Neuronal stem cell (in vitro differentiated cells): ENCODE results near the gene TGIF1.
"Not testable (repeated sequence)": the region's sequence is repeated elsewhere in the genome, so short reads cannot be mapped to it uniquely, and the experiment has no call there.

ENCODE experiments used
- DNase-seq: peaks from one replicate; pipeline ENCODE4 v3.0.0-alpha.2; 2013; ENCODE audit warnings: low spot score
- H2AFZ ChIP-seq: one replicate; pipeline ENCODE4 v1.6.1; 2013; ENCODE audit warnings: mild to moderate bottlenecking, low read length, inconsistent platforms
- H2AK5ac ChIP-seq: 2 replicates; pipeline ENCODE4 v1.6.1; 2013; ENCODE audit warnings: low read depth, mild to moderate bottlenecking, inconsistent platforms, low read length, moderate library complexity, mixed read lengths
- H2BK120ac ChIP-seq: 2 replicates; pipeline ENCODE4 v1.6.1; 2013; ENCODE audit warnings: low read depth, mild to moderate bottlenecking, inconsistent platforms, low read length, moderate library complexity, mixed read lengths
- H2BK12ac ChIP-seq: one replicate; pipeline ENCODE4 v1.6.1; 2013; ENCODE audit warnings: low read length, inconsistent platforms
- H2BK15ac ChIP-seq: 2 replicates; pipeline ENCODE4 v1.6.1; 2013; ENCODE audit warnings: mild to moderate bottlenecking, low read length, inconsistent platforms, mixed read lengths
- H2BK5ac ChIP-seq: one replicate; pipeline ENCODE4 v1.6.1; 2013; ENCODE audit warnings: inconsistent platforms, mild to moderate bottlenecking, low read length, moderate library complexity
- H3K14ac ChIP-seq: one replicate; pipeline ENCODE4 v1.6.1; 2013; ENCODE audit warnings: low read length, inconsistent platforms
- H3K18ac ChIP-seq: 2 replicates; pipeline ENCODE4 v1.6.1; 2013; ENCODE audit warnings: low read length, inconsistent platforms
- H3K23ac ChIP-seq: 2 replicates; pipeline ENCODE4 v1.6.1; 2013; ENCODE audit warnings: low read depth, mild to moderate bottlenecking, mixed read lengths, low read length, inconsistent platforms; ENCODE audit not compliant: poor library complexity
- H3K27ac ChIP-seq: replicated peaks from 3 replicates; pipeline ENCODE4 v1.5.1; 2013; ENCODE audit warnings: low read length, inconsistent platforms
- H3K27me3 ChIP-seq, 3 experiments: 2 replicates each; pipeline ENCODE4 v1.6.1; 2013; ENCODE audit warnings: low read length in 3 of 3, mild to moderate bottlenecking in 2 of 3, inconsistent platforms in 1 of 3, low read depth in 1 of 3, mixed read lengths in 1 of 3, moderate library complexity in 1 of 3; ENCODE audit not compliant: control insufficient read depth in 3 of 3, insufficient read depth in 3 of 3
- H3K36me3 ChIP-seq, 2 donors: replicated peaks in 1 of 2; 2 replicates each; pipeline ENCODE4 v1.6.1; 2013; ENCODE audit warnings: low read length in 2 of 2; ENCODE audit not compliant: control insufficient read depth in 2 of 2, insufficient read depth in 2 of 2
- H3K4ac ChIP-seq: 2 replicates; pipeline ENCODE4 v1.6.1; 2013; ENCODE audit warnings: inconsistent platforms, mild to moderate bottlenecking, low read length, moderate library complexity
- H3K4me1 ChIP-seq, 2 donors: 1 replicate in 1 of 2; 2 replicates in 1 of 2; pipeline ENCODE4 v1.6.1; 2013; ENCODE audit warnings: low read length in 2 of 2, low read depth in 1 of 2; ENCODE audit not compliant: control insufficient read depth in 2 of 2, insufficient read depth in 1 of 2
- H3K4me2 ChIP-seq: one replicate; pipeline ENCODE4 v1.6.1; 2013; ENCODE audit warnings: mild to moderate bottlenecking, low read length, inconsistent platforms; ENCODE audit not compliant: insufficient read depth, poor library complexity, severe bottlenecking
- H3K4me3 ChIP-seq, 2 donors: 2 replicates each; pipeline ENCODE4 v1.5.1; 2013; ENCODE audit warnings: low read length in 2 of 2, mild to moderate bottlenecking in 2 of 2, inconsistent platforms in 1 of 2, moderate library complexity in 1 of 2
- H3K79me1 ChIP-seq: one replicate; pipeline ENCODE4 v1.6.1; 2013; ENCODE audit warnings: low read depth, mild to moderate bottlenecking, inconsistent platforms, low read length, moderate library complexity
- H3K9ac ChIP-seq: one replicate; pipeline ENCODE4 v1.6.1; 2013; ENCODE audit warnings: mild to moderate bottlenecking, low read depth, low read length, inconsistent platforms; ENCODE audit not compliant: poor library complexity
- H3K9me3 ChIP-seq, 2 donors: replicated peaks in 1 of 2; 2 replicates each; pipeline versions ENCODE3 to v1.6.1; 2013; ENCODE audit warnings: low read length in 2 of 2, mild to moderate bottlenecking in 2 of 2, inconsistent platforms in 1 of 2, low read depth in 1 of 2, mixed read lengths in 1 of 2, moderate library complexity in 1 of 2; ENCODE audit not compliant: control insufficient read depth in 2 of 2, insufficient read depth in 1 of 2
- H4K8ac ChIP-seq: one replicate; pipeline ENCODE4 v1.6.1; 2013; ENCODE audit warnings: low read depth, mild to moderate bottlenecking, inconsistent platforms, low read length, moderate library complexity
- H4K91ac ChIP-seq: one replicate; pipeline ENCODE4 v1.6.1; 2013; ENCODE audit warnings: low read length, low read depth, mild to moderate bottlenecking, inconsistent platforms; ENCODE audit not compliant: poor library complexity
- WGBS, 2 donors: extraction: QIAGEN DNeasy Blood & Tissue Kit; methylation state at CpG; one replicate each; pipeline ENCODE4 v1.1.7; 2013; ENCODE audit warnings: missing lambda C conversion rate in 2 of 2, mixed read lengths in 1 of 2; ENCODE audit not compliant: insufficient read length in 2 of 2, insufficient replicate concordance in 1 of 2; ENCODE audit errors: extremely low coverage in 2 of 2; 5-methylcytosine and 5-hydroxymethylcytosine counted together

Gene TGIF1

DNA sequence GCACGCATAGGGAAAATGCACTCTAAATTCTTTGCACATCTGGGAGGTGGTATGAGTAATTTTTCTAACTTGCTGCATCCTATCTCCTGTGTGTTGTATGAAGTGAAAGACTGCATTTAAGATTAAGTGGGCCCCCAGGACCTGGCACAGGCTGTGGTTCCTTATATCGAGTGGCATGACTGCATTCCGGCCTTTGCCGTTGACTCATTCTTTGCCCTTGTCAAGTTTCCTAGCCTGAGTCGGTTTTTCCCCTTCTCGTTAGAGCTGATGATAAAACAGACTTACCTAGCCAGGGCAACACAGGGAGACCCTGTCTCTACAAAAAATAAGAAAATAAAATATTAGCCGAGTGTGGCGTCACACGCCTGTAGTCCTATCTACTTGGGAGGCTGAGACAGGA lies 37.4 kb upstream of the TGIF1 start:
- not testable (repeated sequence) for H3K4me2 ChIP-seq, H3K14ac ChIP-seq, H3K4me3 ChIP-seq, H3K23ac ChIP-seq, DNase-seq, H2AFZ ChIP-seq, H2BK5ac ChIP-seq, H3K27me3 ChIP-seq, H3K4ac ChIP-seq, H3K9ac ChIP-seq, H3K18ac ChIP-seq, H4K91ac ChIP-seq, H2AK5ac ChIP-seq, H3K4me1 ChIP-seq, H3K27ac ChIP-seq, H3K9me3 ChIP-seq, H3K79me1 ChIP-seq, H2BK120ac ChIP-seq, H2BK12ac ChIP-seq, H3K36me3 ChIP-seq, H4K8ac ChIP-seq, H2BK15ac ChIP-seq
- no CpG with 5 or more reads among the region's 9 CpGs for WGBS, 2 donors

DNA sequence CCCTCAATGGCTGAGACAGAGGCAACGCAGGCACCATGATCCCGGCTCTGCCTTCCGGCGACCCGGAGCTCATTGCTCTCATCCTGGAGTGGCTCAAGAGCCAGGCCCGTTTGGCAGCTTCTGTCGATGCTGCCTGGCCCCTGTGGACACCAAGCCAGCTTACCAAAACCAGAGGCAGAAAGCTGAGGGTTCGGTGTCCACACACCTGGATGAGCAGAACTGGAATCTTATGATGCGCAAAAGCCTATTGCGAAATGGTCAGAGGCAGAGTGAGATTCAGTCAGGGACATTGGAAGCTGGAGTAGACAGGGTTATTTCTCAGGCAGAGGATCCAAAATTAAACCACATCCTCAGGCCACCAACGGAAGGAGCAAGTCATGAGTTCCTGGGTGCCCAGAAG lies 34.9 kb upstream of the TGIF1 start:
- Histone ChIP-seq H2BK12ac (no peak overlapping the region), H2BK5ac (peak overlapping the region; percentile 43), H3K9ac (peak overlapping the region; percentile 32), H2AFZ (no peak overlapping the region), H2BK120ac (no peak overlapping the region), H3K18ac (no peak overlapping the region), H3K4me2 (no peak overlapping the region), H3K4me1 (peaks cover 0 to under 1% of the 10 kb centered on the region in 2 donors), H2BK15ac (no peak overlapping the region), H3K14ac (no peak overlapping the region), H3K4ac (no peak overlapping the region), H3K4me3 (no peak overlapping the region), H4K8ac (no peak overlapping the region), H4K91ac (no peak overlapping the region), H2AK5ac (no peak overlapping the region), H3K36me3 (no peaks in the 10 kb centered on the region), H3K9me3 (no peaks in the 10 kb centered on the region), H3K27ac (no peak overlapping the region), H3K23ac (no peak overlapping the region), H3K79me1 (no peaks in the 10 kb centered on the region), H3K27me3 (no peaks in the 10 kb centered on the region)
- no CpG with 5 or more reads among the region's 11 CpGs for WGBS, 2 donors
- no peak for DNase-seq

DNA sequence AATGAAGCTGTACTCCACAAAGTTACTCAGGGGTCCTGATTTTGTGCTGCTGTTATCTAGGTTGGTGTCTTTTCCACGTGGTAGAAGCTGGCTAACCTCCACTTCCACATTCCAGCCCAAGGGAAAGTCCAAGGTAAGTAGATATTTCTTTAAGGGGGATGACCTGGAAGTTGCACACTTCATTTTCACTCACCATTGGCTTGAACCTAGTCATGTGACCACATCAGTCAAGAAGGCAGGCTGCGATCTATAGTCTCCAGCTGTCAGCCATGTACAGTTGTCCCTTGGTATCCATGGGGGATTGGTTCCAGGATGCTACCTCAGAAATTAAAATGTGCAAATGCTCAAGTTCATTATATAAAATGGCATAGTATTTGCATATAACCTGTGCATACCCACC lies 31.9 kb upstream of the TGIF1 start:
- Histone ChIP-seq H2BK12ac (no peak overlapping the region), H3K23ac (no peak overlapping the region), H3K4me1 (no peaks in the 10 kb centered on the region), H3K14ac (no peak overlapping the region), H3K9ac (no peak overlapping the region), H2BK15ac (no peak overlapping the region), H3K36me3 (no peaks in the 10 kb centered on the region), H3K9me3 (no peaks in the 10 kb centered on the region), H2BK120ac (no peak overlapping the region), H3K27ac (no peak overlapping the region), H2AK5ac (no peak overlapping the region), H3K4ac (no peak overlapping the region), H2AFZ (no peak overlapping the region), H4K91ac (no peak overlapping the region), H3K4me2 (no peak overlapping the region), H3K4me3 (peak overlapping the region in 1 of 2 donors; percentile 1), H4K8ac (no peak overlapping the region), H3K27me3 (no peaks in the 10 kb centered on the region), H3K79me1 (no peaks in the 10 kb centered on the region), H2BK5ac (no peak overlapping the region), H3K18ac (no peak overlapping the region)
- no CpG with 5 or more reads among the region's 2 CpGs for WGBS, 2 donors
- DNase-seq = no peak

GRCh38 chr18:3420919-3421279 lies 29.1 kb upstream of the TGIF1 start:
- no peak overlapping the region for H4K8ac ChIP-seq

More at GRCh38 chr18:3420919-3421279, 29.1 kb upstream of the TGIF1 start:
- Histone ChIP-seq H3K36me3 (no peaks in the 10 kb centered on the region), H2AFZ (no peak overlapping the region), H3K18ac (no peak overlapping the region), H3K14ac (no peak overlapping the region), H3K27me3 (no peaks in the 10 kb centered on the region), H2BK12ac (no peak overlapping the region), H3K23ac (no peak overlapping the region), H3K79me1 (no peaks in the 10 kb centered on the region), H3K9me3 (no peaks in the 10 kb centered on the region), H3K4me3 (no peak overlapping the region), H3K9ac (no peak overlapping the region), H2BK120ac (no peak overlapping the region), H3K4me1 (peaks cover 0 to 2% of the 10 kb centered on the region in 2 donors), H2AK5ac (no peak overlapping the region), H2BK5ac (no peak overlapping the region), H3K4me2 (no peak overlapping the region), H3K4ac (no peak overlapping the region), H2BK15ac (no peak overlapping the region), H3K27ac (no peak overlapping the region), H4K91ac (no peak overlapping the region)
- WGBS, 2 donors = no CpG with 5 or more reads among the region's 2 CpGs
- DNase-seq = no peak
